ENCODE measurements around the gene TMEM217.

GRCh38 chr6:37302086-37302686 is 44.2 kb upstream of the TMEM217 start:
- TF ChIP-seq, protein P1, sequence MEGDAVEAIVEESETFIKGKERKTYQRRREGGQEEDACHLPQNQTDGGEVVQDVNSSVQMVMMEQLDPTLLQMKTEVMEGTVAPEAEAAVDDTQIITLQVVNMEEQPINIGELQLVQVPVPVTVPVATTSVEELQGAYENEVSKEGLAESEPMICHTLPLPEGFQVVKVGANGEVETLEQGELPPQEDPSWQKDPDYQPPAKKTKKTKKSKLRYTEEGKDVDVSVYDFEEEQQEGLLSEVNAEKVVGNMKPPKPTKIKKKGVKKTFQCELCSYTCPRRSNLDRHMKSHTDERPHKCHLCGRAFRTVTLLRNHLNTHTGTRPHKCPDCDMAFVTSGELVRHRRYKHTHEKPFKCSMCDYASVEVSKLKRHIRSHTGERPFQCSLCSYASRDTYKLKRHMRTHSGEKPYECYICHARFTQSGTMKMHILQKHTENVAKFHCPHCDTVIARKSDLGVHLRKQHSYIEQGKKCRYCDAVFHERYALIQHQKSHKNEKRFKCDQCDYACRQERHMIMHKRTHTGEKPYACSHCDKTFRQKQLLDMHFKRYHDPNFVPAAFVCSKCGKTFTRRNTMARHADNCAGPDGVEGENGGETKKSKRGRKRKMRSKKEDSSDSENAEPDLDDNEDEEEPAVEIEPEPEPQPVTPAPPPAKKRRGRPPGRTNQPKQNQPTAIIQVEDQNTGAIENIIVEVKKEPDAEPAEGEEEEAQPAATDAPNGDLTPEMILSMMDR (tag by site-specific recombination; IDR thresholded peaks at IDR 0.05), result no peak
- TF ChIP-seq ZIC2 (tag by site-specific recombination; IDR thresholded peaks at IDR 0.05), result no peak
- no peak for TF ChIP-seq ZNF580 (tag by site-specific recombination; IDR thresholded peaks at IDR 0.05)
- no peak for TF ChIP-seq GLI4 (tag by site-specific recombination; IDR thresholded peaks at IDR 0.05)
- TF ChIP-seq ZNF670 (tag by site-specific recombination; IDR thresholded peaks at IDR 0.05; ENCODE audit: low read depth), result no peak
